ENCODE measurements around the gene UBA6. TPM values are rescaled to one million over a fixed set of nuclear protein-coding genes. Genes with fewer than 3 reads are reported as not detected.

UBA6 gene
- total and polyA plus RNA-seq, 9 donors = 7.4 to 51.7 (median 39.4) TPM

DNA sequence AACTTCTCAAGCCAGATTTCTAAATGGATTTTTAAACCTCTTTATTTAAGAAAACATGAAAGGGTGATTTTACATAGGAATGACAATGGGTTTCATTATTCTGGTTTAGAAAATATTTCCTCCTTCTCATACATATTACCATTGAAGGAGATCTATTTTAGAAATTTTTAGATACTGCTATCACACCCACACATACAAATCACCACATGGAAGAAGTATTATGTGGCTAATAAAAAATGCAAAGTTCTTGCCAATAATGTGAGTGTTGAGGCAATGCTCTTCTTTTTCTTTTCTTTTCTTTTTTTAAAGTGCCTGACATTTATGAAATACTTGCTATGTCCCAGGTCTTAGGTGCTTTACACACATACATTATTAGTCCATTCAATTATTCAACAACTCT lies 135.7 kb downstream of the UBA6 start:
- Histone ChIP-seq H3K9me3 (no peaks in the 10 kb centered on the region), H3K36me3 (no peaks in the 10 kb centered on the region), H3K4me3 (no peak overlapping the region), H3K27ac (no peak overlapping the region), H3K27me3 (no peaks in the 10 kb centered on the region), H3K4me1 (ENCODE audit: insufficient read depth) (no peaks in the 10 kb centered on the region)
- TF ChIP-seq EP300 (IDR thresholded peaks at IDR 0.05) (no peak), POLR2A (IDR thresholded peaks at IDR 0.05) (no peak)
- TF ChIP-seq, protein P1, sequence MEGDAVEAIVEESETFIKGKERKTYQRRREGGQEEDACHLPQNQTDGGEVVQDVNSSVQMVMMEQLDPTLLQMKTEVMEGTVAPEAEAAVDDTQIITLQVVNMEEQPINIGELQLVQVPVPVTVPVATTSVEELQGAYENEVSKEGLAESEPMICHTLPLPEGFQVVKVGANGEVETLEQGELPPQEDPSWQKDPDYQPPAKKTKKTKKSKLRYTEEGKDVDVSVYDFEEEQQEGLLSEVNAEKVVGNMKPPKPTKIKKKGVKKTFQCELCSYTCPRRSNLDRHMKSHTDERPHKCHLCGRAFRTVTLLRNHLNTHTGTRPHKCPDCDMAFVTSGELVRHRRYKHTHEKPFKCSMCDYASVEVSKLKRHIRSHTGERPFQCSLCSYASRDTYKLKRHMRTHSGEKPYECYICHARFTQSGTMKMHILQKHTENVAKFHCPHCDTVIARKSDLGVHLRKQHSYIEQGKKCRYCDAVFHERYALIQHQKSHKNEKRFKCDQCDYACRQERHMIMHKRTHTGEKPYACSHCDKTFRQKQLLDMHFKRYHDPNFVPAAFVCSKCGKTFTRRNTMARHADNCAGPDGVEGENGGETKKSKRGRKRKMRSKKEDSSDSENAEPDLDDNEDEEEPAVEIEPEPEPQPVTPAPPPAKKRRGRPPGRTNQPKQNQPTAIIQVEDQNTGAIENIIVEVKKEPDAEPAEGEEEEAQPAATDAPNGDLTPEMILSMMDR (IDR thresholded peaks at IDR 0.05) = no peak
- intact Hi-C loops (cut with DNase I) = no loop called here
- no peak for DNase-seq

Small RNAs within 50 kb of the gene (small RNA-seq; reads per million reads assigned to genes)
- not detected for gene AC096720.1
- gene RF00091 = not detected

Other genes starting within 250 kb of the UBA6 start
- 10 to 100 TPM; 23.1 to 46.7 (median 28.4) TPM for gene CENPC, start 155.7 kb downstream of the UBA6 start, total RNA-seq
- gene CENPC, start 155.7 kb downstream of the UBA6 start, polyA plus RNA-seq = 10 to 100 TPM in 1 of 2 donors, 1 to 10 TPM in 1; 9.8 to 14.8 TPM
- gene STAP1, start 142.4 kb downstream of the UBA6 start, total RNA-seq = not detected
- gene STAP1, start 142.4 kb downstream of the UBA6 start, polyA plus RNA-seq = under 1 TPM; 0.12 to 0.40 TPM
- gene GNRHR, start 53.2 kb upstream of the UBA6 start, total RNA-seq = under 1 TPM in 1 of 7 donors, not detected in 6; 0.11 TPM
- under 1 TPM; 0.10 to 0.15 TPM for gene GNRHR, start 53.2 kb upstream of the UBA6 start, polyA plus RNA-seq
- not detected for gene TMPRSS11D, start 182.8 kb upstream of the UBA6 start, total RNA-seq
- gene TMPRSS11D, start 182.8 kb upstream of the UBA6 start, polyA plus RNA-seq = not detected

Data from ovary (tissue), 9 donors.